Bronchial epithelial cell (primary cell): ENCODE measurements around the gene DMD. TPM values are rescaled to one million over a fixed set of nuclear protein-coding genes. Genes with fewer than 3 reads are reported as not detected.

Source experiments
- DNase-seq: peaks from one replicate; pipeline ENCODE4 v3.0.0-alpha.2; 2010; ENCODE audit warnings: low read depth
- FAIRE-seq: peaks from 2 replicates; lab custom pipeline; 2011; peaks lifted over from hg19 to GRCh38; lab: Jason Lieb, UNC
- H3K27me3 ChIP-seq: 2 replicates; pipeline ENCODE4 v1.5.1; 2011; ENCODE audit warnings: low read length; ENCODE audit not compliant: control insufficient read depth, insufficient read depth
- H3K36me3 ChIP-seq: 2 replicates; pipeline ENCODE4 v1.5.1; 2011; ENCODE audit warnings: low read length; ENCODE audit not compliant: control insufficient read depth, insufficient read depth
- H3K4me3 ChIP-seq: 2 replicates; pipeline ENCODE4 v1.5.1; 2011; ENCODE audit warnings: mild to moderate bottlenecking, low read depth, low read length, control low read depth
- total RNA-seq: library from RNA; depleted of rRNA; stranded (reverse); fragments of >200 nt; gene quantifications from 2 replicates; pipeline ENCODE4 v1.2.1, GENCODE V29; 2014
- TF ChIP-seq, protein P1 (sequence below): IDR thresholded peaks from 2 replicates; pipeline ENCODE4 v1.5.1; 2011; ENCODE audit warnings: mild to moderate bottlenecking, moderate library complexity, low read length, control low read depth, inconsistent platforms; ENCODE audit not compliant: insufficient read depth, severe bottlenecking

The DMD gene
- total RNA-seq, 1 donor from 2014 or later = 4.5 TPM

DNA sequence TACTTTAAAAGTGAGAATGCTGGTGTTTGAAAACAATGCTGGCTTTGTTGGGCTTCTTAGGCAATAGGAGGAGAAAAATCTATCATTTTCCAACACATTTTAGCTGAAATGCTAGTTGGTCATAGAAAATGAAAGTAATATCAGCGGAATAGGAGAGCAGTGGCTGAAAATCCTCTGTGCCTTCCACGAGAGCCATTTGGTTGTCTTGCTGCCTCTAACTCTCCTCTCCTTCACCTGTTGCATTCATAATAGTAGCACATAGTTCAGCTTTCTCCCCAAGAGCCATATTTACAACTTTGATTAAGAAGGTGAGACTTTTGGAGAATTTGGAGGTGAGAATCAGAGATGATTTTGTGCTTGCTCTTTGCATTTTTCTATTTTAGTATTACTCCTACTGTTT is 1290.1 kb downstream of the DMD start:
- Histone ChIP-seq H3K4me3 (no peak overlapping the region), H3K36me3 (no peaks in the 10 kb centered on the region), H3K27me3 (no peaks in the 10 kb centered on the region)
- TF ChIP-seq, protein P1, sequence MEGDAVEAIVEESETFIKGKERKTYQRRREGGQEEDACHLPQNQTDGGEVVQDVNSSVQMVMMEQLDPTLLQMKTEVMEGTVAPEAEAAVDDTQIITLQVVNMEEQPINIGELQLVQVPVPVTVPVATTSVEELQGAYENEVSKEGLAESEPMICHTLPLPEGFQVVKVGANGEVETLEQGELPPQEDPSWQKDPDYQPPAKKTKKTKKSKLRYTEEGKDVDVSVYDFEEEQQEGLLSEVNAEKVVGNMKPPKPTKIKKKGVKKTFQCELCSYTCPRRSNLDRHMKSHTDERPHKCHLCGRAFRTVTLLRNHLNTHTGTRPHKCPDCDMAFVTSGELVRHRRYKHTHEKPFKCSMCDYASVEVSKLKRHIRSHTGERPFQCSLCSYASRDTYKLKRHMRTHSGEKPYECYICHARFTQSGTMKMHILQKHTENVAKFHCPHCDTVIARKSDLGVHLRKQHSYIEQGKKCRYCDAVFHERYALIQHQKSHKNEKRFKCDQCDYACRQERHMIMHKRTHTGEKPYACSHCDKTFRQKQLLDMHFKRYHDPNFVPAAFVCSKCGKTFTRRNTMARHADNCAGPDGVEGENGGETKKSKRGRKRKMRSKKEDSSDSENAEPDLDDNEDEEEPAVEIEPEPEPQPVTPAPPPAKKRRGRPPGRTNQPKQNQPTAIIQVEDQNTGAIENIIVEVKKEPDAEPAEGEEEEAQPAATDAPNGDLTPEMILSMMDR = no peak
- FAIRE-seq (no peak), DNase-seq (no peak)

DNA sequence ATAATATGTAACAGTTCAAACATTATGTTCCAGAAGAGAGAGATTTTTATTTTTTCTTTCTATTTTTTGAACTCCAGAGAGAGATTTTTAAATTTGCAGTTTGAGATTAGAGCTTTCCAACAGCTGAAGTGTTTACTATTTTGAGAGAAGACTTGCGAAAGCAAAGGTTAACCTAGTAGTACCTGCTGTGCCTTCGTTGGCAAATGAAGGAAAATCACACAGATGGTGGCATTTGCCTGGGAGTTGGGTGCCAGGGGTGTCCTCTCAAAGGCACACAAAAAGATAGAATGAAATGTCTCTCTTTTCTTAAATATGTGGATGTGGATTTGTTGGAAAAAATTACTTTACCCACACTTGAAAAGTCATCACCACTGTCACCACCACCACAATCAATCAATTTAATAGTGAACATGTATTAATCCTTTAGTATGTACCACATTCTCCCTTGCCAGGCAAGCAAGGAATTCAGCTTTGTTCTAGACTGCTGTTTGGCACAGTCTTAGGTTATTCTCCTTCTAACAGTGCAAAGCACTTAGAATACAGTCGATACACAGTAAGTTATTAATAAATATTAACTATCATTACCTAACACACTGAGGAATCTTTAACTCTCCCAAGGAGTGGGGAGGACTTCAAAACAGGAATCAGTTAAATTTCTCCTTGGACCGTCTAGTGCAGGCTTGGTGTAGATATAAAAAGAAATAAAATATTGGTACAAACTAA is 1301.3 kb downstream of the DMD start:
- no peak for DNase-seq
- Histone ChIP-seq H3K27me3 (no peaks in the 10 kb centered on the region), H3K4me3 (no peak overlapping the region), H3K36me3 (no peaks in the 10 kb centered on the region)
- no peak for FAIRE-seq
- TF ChIP-seq, protein P1 = no peak

DNA sequence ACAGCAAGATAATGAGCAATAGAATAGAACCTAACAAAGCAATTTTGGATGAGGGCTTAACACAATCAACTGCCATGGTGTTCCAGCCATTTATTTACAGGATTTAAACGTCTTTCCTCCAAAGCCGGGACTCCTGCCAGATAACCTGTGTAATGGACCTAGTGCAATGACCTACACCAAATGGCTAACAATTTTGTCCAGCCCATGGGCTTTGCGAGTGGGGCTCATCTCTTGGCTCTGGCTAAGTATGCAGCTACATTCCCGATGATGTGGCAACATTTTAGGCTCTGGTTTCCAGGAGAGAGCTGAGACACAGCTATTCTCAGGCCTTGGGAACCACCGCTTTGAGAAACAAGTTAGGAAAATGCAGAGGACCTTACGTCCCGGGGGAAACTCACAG is 1317.2 kb downstream of the DMD start:
- Histone ChIP-seq H3K4me3 (no peak overlapping the region), H3K36me3 (no peaks in the 10 kb centered on the region), H3K27me3 (no peaks in the 10 kb centered on the region)
- DNase-seq = no peak
- FAIRE-seq = no peak
- TF ChIP-seq, protein P1 = no peak

DNA sequence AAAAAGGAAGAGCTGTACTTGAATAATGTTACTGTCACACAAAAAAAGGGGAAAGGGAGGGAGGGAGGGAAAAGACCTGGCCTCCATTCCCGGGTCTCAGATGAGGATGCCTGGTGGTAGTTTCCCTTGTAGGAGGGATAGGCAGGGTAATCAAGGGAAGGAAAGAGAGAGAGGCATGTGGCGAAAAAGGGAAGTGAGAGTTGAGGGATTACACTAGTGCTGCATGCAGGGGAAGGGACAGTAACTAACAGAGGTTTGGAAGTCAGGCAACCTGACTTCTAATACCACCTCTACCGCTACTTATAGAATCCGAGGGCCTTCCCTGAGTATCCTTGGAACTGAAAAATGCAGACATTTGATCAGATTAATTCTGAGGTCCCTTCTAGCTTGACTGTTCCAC is 1317.8 kb downstream of the DMD start:
- DNase-seq = no peak
- no peak overlapping the region for H3K4me3 ChIP-seq
- TF ChIP-seq, protein P1 = no peak
- H3K27me3 ChIP-seq = no peaks in the 10 kb centered on the region
- FAIRE-seq = no peak
- no peaks in the 10 kb centered on the region for H3K36me3 ChIP-seq

DNA sequence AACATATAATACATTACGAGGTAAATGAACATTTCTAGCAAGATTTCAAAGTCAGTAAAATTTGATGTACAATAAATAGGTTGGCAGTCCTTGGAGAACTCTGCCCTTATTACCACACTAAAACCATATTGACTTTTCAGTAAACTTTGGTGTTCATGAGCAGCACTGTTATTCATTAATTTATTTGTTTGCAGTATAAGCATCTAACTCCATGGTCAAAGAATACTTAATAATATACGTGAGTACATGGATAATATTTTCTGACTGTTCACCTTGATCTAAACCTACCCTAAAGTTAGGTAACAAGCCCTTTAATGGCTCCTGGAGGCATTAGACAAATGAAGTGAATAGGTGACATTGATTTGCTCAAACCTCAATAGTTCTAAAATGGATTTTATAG is 1322.3 kb downstream of the DMD start:
- no peak for FAIRE-seq
- TF ChIP-seq, protein P1 = no peak
- Histone ChIP-seq H3K27me3 (no peaks in the 10 kb centered on the region), H3K4me3 (no peak overlapping the region), H3K36me3 (no peaks in the 10 kb centered on the region)
- DNase-seq = no peak

DNA sequence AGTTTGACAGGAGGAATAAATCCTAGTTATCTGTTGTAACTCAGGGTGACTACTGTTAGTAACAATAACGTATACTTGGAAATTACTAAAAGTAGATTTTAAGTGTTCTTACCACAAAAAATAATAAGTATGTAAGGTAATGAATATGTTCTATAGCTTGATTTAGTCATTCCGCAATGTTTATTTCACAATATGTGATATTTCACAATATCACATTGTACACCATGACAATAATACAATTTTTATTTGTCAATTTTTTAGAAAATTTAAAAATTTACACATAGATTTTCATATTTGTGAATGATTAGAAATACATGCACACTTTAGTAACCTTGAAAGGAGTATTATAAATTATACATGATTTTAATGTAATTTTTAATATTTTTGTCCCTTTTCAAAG is 1326.8 kb downstream of the DMD start:
- Histone ChIP-seq H3K4me3 (no peak overlapping the region), H3K27me3 (no peaks in the 10 kb centered on the region), H3K36me3 (no peaks in the 10 kb centered on the region)
- DNase-seq (no peak), FAIRE-seq (no peak)
- TF ChIP-seq, protein P1 = no peak
